Body of pancreas (tissue), 4 donors: Measurements from ENCODE around the gene ANKRD55. TPM values are rescaled to one million over a fixed set of nuclear protein-coding genes. Genes with fewer than 3 reads are reported as not detected.
"Not testable (repeated sequence)": the region's sequence is repeated elsewhere in the genome, so short reads cannot be mapped to it uniquely, and the experiment has no call there.

ENCODE experiments used
- ATAC-seq: fragments of 150-250 bp; one replicate; pipeline ENCODE4 v1.9.1; 2016
- DNase-seq, 4 donors: peaks; one replicate each; pipeline ENCODE4 v3.0.0-alpha.2; 2019
- H3K27ac ChIP-seq, 4 donors: fragments of 200-600 bp; sonication (generic); 1 replicate in 3 of 4; 2 replicates in 1 of 4; pipeline versions ENCODE4 v1.5.1 to v1.6.1; 2016 to 2019; ENCODE audit warnings: mild to moderate bottlenecking in 1 of 4, mixed read lengths in 1 of 4, moderate library complexity in 1 of 4
- H3K27me3 ChIP-seq, 2 donors: fragments of 200-600 bp; sonication (generic); one replicate each; pipeline ENCODE4 v1.6.0; 2016; ENCODE audit warnings: mild to moderate bottlenecking in 1 of 2
- H3K36me3 ChIP-seq, 2 donors: fragments of 200-600 bp; sonication (generic); replicated peaks in 1 of 2; 2 replicates each; pipeline ENCODE4 v1.5.1; 2016; ENCODE audit warnings: low read depth in 2 of 2; ENCODE audit not compliant: insufficient read depth in 1 of 2
- H3K4me1 ChIP-seq: fragments of 200-600 bp; sonication (generic); one replicate; pipeline ENCODE4 v1.6.0; 2016
- H3K4me3 ChIP-seq, 2 donors: fragments of 200-600 bp; sonication (generic); 1 replicate in 1 of 2; 2 replicates in 1 of 2; pipeline ENCODE4 v1.5.1; 2016 to 2019
- H3K9me3 ChIP-seq, 3 donors: fragments of 200-600 bp; sonication (generic); 1 replicate in 2 of 3; 2 replicates in 1 of 3; pipeline ENCODE4 v1.5.1; 2016
- POLR2A ChIP-seq, 3 donors: fragments of 450-650 bp; IDR thresholded peaks; one replicate each; pipeline ENCODE4 v1.6.1; 2016; ENCODE audit warnings: antibody characterized with exemption in 3 of 3, mild to moderate bottlenecking in 2 of 3
- WGBS, 2 donors: methylation state at CpG; one replicate each; pipeline ENCODE4 v1.1.5; 2017; 5-methylcytosine and 5-hydroxymethylcytosine counted together
- intact Hi-C: fragments of 100-400 bp; cut with DNase I; formaldehyde crosslinking; loops from one replicate; pipeline ENCODE4 v1.15.1; 2023
- total RNA-seq, 2 donors: library from RNA; depleted of rRNA; stranded (reverse); fragments of >200 nt; gene quantifications; one replicate each; pipeline ENCODE4 v1.1.0, GENCODE V29; 2016
- TF ChIP-seq, protein P1 (sequence below), 7 experiments: fragments of 450-650 bp in 4 of 7; fragments of 200-600 bp in 3 of 7; sonication (generic) in 3 of 7; IDR thresholded peaks; one replicate each; pipeline ENCODE4 v1.5.1; 2016 to 2019; ENCODE audit warnings: antibody characterized with exemption in 7 of 7

ANKRD55 gene
- total RNA-seq, 2 donors from 2014 or later, result not detected

- Histone ChIP-seq H3K36me3 (no peaks in the 10 kb centered on the region), H3K4me1 (no peaks in the 10 kb centered on the region), H3K9me3 (no peaks in the 10 kb centered on the region), H3K27me3 (no peaks in the 10 kb centered on the region), H3K4me3 (no peak overlapping the region), H3K27ac (no peak overlapping the region)
- intact Hi-C loops, result no loop called here
- ATAC-seq, result no peak
- TF ChIP-seq POLR2A (IDR thresholded peaks at IDR 0.05), result no peak
- TF ChIP-seq, protein P1, sequence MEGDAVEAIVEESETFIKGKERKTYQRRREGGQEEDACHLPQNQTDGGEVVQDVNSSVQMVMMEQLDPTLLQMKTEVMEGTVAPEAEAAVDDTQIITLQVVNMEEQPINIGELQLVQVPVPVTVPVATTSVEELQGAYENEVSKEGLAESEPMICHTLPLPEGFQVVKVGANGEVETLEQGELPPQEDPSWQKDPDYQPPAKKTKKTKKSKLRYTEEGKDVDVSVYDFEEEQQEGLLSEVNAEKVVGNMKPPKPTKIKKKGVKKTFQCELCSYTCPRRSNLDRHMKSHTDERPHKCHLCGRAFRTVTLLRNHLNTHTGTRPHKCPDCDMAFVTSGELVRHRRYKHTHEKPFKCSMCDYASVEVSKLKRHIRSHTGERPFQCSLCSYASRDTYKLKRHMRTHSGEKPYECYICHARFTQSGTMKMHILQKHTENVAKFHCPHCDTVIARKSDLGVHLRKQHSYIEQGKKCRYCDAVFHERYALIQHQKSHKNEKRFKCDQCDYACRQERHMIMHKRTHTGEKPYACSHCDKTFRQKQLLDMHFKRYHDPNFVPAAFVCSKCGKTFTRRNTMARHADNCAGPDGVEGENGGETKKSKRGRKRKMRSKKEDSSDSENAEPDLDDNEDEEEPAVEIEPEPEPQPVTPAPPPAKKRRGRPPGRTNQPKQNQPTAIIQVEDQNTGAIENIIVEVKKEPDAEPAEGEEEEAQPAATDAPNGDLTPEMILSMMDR (IDR thresholded peaks at IDR 0.05), result no peak
- 80 to 87% methylated on average over 3 of the region's 3 CpGs for WGBS, 2 donors
- DNase-seq, result no peak
Measured at GRCh38 chr5:56250011-56250410, 16.9 kb upstream of the ANKRD55 start.

DNA sequence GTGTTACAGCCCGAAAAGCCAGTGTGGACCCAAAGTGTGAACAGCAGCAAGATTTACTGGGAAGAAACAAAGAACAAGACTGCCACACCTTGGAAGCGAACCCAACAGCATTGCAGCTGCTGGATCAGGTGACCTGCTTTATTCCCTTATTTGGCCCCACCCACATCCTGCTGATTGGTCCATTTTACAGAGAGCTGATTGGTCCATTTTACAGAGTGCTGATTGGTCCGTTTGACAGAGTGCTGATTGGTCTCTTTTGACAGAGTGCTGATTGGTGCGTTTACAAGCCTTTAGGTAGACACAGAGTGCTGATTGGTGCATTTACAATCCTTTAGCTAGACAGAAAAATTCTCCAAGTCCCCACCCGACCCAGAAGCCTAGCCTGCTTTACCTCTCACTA, 16.0 kb upstream of the ANKRD55 start:
- 73 to 80% methylated on average over 5 of the region's 5 CpGs for WGBS, 2 donors
- H3K4me3 ChIP-seq, H3K4me1 ChIP-seq, DNase-seq, ATAC-seq, H3K27me3 ChIP-seq, H3K9me3 ChIP-seq, H3K27ac ChIP-seq, intact Hi-C loops, H3K36me3 ChIP-seq: not testable (repeated sequence)

DNA sequence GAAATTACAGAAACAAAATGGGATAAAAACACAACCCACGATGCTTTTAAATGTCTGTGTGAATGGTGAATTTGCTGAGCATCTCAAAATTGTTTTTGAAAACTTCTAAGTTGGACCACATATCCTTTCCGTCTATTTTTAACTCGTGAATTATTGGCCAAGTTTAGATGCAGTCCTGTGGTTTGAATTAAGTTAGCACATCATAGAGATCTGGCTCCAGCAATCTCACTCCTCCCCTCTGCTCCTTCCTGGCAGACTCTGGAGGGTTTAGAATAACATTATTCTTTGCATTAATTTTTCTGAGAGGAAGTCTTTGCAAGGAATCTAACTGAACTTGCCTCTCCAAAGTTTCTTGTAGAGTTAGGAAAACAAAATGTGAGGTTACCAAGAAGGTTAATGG, 14.5 kb upstream of the ANKRD55 start:
- Histone ChIP-seq H3K4me3 (no peak overlapping the region), H3K27ac (no peak overlapping the region), H3K36me3 (no peaks in the 10 kb centered on the region), H3K27me3 (no peaks in the 10 kb centered on the region), H3K9me3 (no peaks in the 10 kb centered on the region), H3K4me1 (no peaks in the 10 kb centered on the region)
- no peak for DNase-seq
- ATAC-seq, result no peak
- TF ChIP-seq, protein P1 (IDR thresholded peaks at IDR 0.05), result no peak
- TF ChIP-seq POLR2A (IDR thresholded peaks at IDR 0.05), result no peak
- WGBS, 2 donors, result 70 to 75% methylated on average over 3 of the region's 3 CpGs
- intact Hi-C loops, result no loop called here

DNA sequence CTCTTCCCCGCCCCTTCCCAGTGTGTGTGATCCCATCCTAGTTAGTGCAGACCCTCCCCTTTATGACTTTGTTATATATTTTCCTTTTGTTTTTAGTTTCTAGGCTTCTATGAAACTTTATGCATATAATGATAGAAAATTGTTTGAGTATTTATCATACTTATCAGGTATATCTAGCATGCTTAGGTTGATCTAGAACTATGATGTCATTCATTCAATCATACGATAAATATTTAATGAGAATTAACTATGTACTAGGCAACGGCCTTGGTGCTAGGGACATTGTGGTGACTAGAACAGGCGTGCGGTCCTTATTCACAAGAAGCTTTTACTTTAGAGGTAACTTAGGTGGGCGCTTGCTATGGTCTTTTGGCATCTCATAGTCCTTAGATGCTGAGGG, 13.6 kb upstream of the ANKRD55 start:
- H3K4me3 ChIP-seq, result no peak overlapping the region

GRCh38 chr5:56245481-56245880, 12.4 kb upstream of the ANKRD55 start:
- Histone ChIP-seq H3K4me1 (no peaks in the 10 kb centered on the region), H3K9me3 (no peaks in the 10 kb centered on the region), H3K4me3 (no peak overlapping the region), H3K27me3 (no peaks in the 10 kb centered on the region), H3K36me3 (no peaks in the 10 kb centered on the region), H3K27ac (no peak overlapping the region)
- ATAC-seq, result no peak
- WGBS, 2 donors, result 72% methylated on average over 2 of the region's 2 CpGs
- TF ChIP-seq POLR2A (IDR thresholded peaks at IDR 0.05), result no peak
- TF ChIP-seq, protein P1 (IDR thresholded peaks at IDR 0.05), result no peak
- no peak for DNase-seq
- intact Hi-C loops, result no loop called here

More for the DNA sequence above, 13.6 kb upstream of the ANKRD55 start:
- Histone ChIP-seq H3K27me3 (no peaks in the 10 kb centered on the region), H3K36me3 (no peaks in the 10 kb centered on the region), H3K27ac (no peak overlapping the region), H3K9me3 (no peaks in the 10 kb centered on the region), H3K4me1 (no peaks in the 10 kb centered on the region)
- TF ChIP-seq POLR2A (IDR thresholded peaks at IDR 0.05), result no peak
- TF ChIP-seq, protein P1 (IDR thresholded peaks at IDR 0.05), result no peak
- ATAC-seq, result no peak
- 85 to 92% methylated on average over 6 of the region's 6 CpGs for WGBS, 2 donors
- no peak for DNase-seq
- intact Hi-C loops, result no loop called here
